Hepatocyte (in vitro differentiated cells): Measurements from ENCODE around the gene PDZD7.

Experiments
- EZH2 ChIP-seq: fragments of 200-600 bp; sonication (generic); IDR thresholded peaks from 2 replicates; pipeline ENCODE4 v1.6.1; 2016; ENCODE audit warnings: antibody characterized with exemption, mild to moderate bottlenecking, borderline replicate concordance
- EZH2phosphoT487 ChIP-seq: fragments of 200-600 bp; sonication (generic); IDR thresholded peaks from one replicate; pipeline ENCODE4 v1.6.1; 2018; ENCODE audit warnings: antibody characterized with exemption, mild to moderate bottlenecking, low read depth, moderate library complexity; ENCODE audit not compliant: unreplicated experiment, severe bottlenecking
- TF ChIP-seq, protein P1 (sequence below): fragments of 200-600 bp; sonication (generic); IDR thresholded peaks from 2 replicates; pipeline ENCODE4 v1.5.1; 2016; ENCODE audit warnings: antibody characterized with exemption, mild to moderate bottlenecking; ENCODE audit not compliant: poor library complexity

DNA sequence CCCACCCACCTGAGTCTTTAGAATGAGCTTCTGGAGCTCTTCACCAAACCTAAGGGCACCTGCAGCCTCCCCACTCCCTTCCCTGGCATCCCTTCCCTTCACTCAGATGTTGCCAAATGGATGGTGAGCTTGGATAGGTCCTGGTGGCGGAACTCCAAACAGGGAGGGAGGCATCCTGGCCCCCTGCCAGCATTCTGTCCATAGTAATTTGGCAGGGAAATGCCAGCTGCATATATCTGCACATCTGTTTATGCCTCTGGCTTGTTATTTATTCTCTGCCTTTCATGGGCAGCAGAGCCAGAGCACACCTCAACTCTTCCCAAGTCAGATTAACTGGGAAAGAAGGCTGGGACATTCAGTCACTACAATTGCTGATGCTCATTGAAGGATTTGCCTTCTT is 48.9 kb upstream of the PDZD7 start:
- TF ChIP-seq, protein P1, sequence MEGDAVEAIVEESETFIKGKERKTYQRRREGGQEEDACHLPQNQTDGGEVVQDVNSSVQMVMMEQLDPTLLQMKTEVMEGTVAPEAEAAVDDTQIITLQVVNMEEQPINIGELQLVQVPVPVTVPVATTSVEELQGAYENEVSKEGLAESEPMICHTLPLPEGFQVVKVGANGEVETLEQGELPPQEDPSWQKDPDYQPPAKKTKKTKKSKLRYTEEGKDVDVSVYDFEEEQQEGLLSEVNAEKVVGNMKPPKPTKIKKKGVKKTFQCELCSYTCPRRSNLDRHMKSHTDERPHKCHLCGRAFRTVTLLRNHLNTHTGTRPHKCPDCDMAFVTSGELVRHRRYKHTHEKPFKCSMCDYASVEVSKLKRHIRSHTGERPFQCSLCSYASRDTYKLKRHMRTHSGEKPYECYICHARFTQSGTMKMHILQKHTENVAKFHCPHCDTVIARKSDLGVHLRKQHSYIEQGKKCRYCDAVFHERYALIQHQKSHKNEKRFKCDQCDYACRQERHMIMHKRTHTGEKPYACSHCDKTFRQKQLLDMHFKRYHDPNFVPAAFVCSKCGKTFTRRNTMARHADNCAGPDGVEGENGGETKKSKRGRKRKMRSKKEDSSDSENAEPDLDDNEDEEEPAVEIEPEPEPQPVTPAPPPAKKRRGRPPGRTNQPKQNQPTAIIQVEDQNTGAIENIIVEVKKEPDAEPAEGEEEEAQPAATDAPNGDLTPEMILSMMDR, result no peak
- no peak for TF ChIP-seq EZH2phosphoT487
- no peak for TF ChIP-seq EZH2
